ENCODE measurements around the gene SHLD2. TPM values are rescaled to one million over a fixed set of nuclear protein-coding genes. Genes with fewer than 3 reads are reported as not detected.

SHLD2 gene
- total RNA-seq, 1 experiment from 2014 or later, result 27.6 TPM

- TF ChIP-seq CDX4 (CRISPR knock-in tag; IDR thresholded peaks at IDR 0.05; ENCODE audit: borderline replicate concordance) (no peak), E2F1 (CRISPR knock-in tag; IDR thresholded peaks at IDR 0.05) (no peak), HMGA2 (CRISPR knock-in tag; IDR thresholded peaks at IDR 0.05) (no peak), IRF2 (CRISPR knock-in tag; IDR thresholded peaks at IDR 0.05; ENCODE audit: borderline replicate concordance, low read depth) (no peak), TP53 (CRISPR knock-in tag; IDR thresholded peaks at IDR 0.05) (no peak)
Measured at GRCh38 chr10:87058171-87058570, 36.8 kb upstream of the SHLD2 start (continued).

GRCh38 chr10:87059401-87059800 lies 35.6 kb upstream of the SHLD2 start:
- TF ChIP-seq FOXJ3 (CRISPR knock-in tag; IDR thresholded peaks at IDR 0.05; ENCODE audit: borderline replicate concordance), result no peak
- TF ChIP-seq ZNF671 (CRISPR knock-in tag; IDR thresholded peaks at IDR 0.05), result no peak
- no peak for TF ChIP-seq ERG (CRISPR knock-in tag; IDR thresholded peaks at IDR 0.05)
- TF ChIP-seq MYBL2 (CRISPR knock-in tag; IDR thresholded peaks at IDR 0.05), result no peak
- no peak for TF ChIP-seq KAT7 (CRISPR knock-in tag; IDR thresholded peaks at IDR 0.05; ENCODE audit: borderline replicate concordance)
- TF ChIP-seq ZNF232 (CRISPR knock-in tag; IDR thresholded peaks at IDR 0.05), result no peak
- no peak for TF ChIP-seq TEAD1 (CRISPR knock-in tag; IDR thresholded peaks at IDR 0.05)
- TF ChIP-seq ZNF317 (CRISPR knock-in tag; IDR thresholded peaks at IDR 0.05; ENCODE audit: borderline replicate concordance, low read depth), result no peak
- TF ChIP-seq CBFB (CRISPR knock-in tag; IDR thresholded peaks at IDR 0.05; ENCODE audit: low read depth), result no peak
- no peak for TF ChIP-seq HMGXB4 (CRISPR knock-in tag; IDR thresholded peaks at IDR 0.05)
- TF ChIP-seq SMAD4 (CRISPR knock-in tag; IDR thresholded peaks at IDR 0.05), result no peak
- TF ChIP-seq IRF1 (CRISPR knock-in tag; IDR thresholded peaks at IDR 0.05), result no peak
- no peak for TF ChIP-seq PRDM15 (CRISPR knock-in tag; IDR thresholded peaks at IDR 0.05)
- TF ChIP-seq E2F1 (CRISPR knock-in tag; IDR thresholded peaks at IDR 0.05), result no peak
- TF ChIP-seq IRF2 (CRISPR knock-in tag; IDR thresholded peaks at IDR 0.05; ENCODE audit: borderline replicate concordance, low read depth), result no peak
- TF ChIP-seq E2F4 (CRISPR knock-in tag; IDR thresholded peaks at IDR 0.05; ENCODE audit: borderline replicate concordance, low read depth), result no peak
- no peak for TF ChIP-seq OVOL2 (CRISPR knock-in tag; IDR thresholded peaks at IDR 0.05; ENCODE audit: borderline replicate concordance)
- Mint-ChIP-seq H3K4me1 (no peaks in the 10 kb centered on the region), H3K4me3 (no peak overlapping the region), H3K27ac (no peak overlapping the region), H3K36me3 (peaks cover 65% of the 10 kb centered on the region), H3K27me3 (ENCODE audit: low read depth) (no peaks in the 10 kb centered on the region), H3K9me3 (no peaks in the 10 kb centered on the region)
- ChIA-PET CTCF (interaction anchor here (1.1 kb wide), 1 partner anchor 119 kb away, joined by 3 read pairs; no protein-coding TSS in a partner anchor), POLR2A (no interaction called here)
- no peak for ATAC-seq
- DNase-seq (ENCODE audit: low spot score), result no peak

All from WTC11 (cell line).